GM18951 (cell line): ENCODE results near the gene RPS6KA5.

ENCODE experiments used
- POLR2A ChIP-seq: IDR thresholded peaks from 4 replicates; pipeline ENCODE4 v1.6.1; 2011; ENCODE audit warnings: mild to moderate bottlenecking; ENCODE audit not compliant: insufficient read length, insufficient read depth; ENCODE audit errors: extremely low read depth
- in situ Hi-C: fragments of 300-500 bp; cut with MboI; formaldehyde crosslinking; loops from one replicate; pipeline ENCODE4 v1.12.0; 2022; ENCODE audit warnings: low sequenced_read_pairs, mixed read lengths, inconsistent platforms; ENCODE audit not compliant: unreplicated experiment

The RPS6KA5 gene

GRCh38 chr14:90803249-90803648 lies 257.2 kb downstream of the RPS6KA5 start:
- in situ Hi-C loops = no loop called here
- TF ChIP-seq POLR2A = no peak

DNA sequence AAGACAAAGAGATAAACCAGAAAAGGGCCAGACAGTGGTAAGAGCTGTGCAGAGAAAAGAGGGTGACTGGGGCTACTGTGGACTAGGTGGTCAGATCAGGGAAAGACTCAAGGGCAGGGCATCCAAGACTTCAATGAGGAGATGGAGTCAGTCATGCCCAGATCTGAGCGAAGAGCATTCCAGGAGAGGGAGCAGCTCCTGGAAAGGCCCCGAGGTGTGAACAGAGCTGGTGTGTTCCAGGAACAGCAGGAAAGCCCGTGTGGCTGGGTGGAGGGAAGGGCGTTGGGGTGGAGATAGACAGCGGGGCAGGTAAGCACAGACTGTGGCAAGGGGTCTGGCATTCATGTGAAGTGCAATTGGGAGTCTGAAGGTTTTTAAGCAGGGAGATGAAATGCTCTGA lies 261.0 kb downstream of the RPS6KA5 start:
- TF ChIP-seq POLR2A = no peak
- in situ Hi-C loops = no loop called here

GRCh38 chr14:90797919-90798318 lies 262.5 kb downstream of the RPS6KA5 start:
- no peak for TF ChIP-seq POLR2A
- in situ Hi-C loops = no loop called here
